GM18498 (cell line): ENCODE measurements around the gene G6PC2.
"Not testable (repeated sequence)": the region's sequence is repeated elsewhere in the genome, so short reads cannot be mapped to it uniquely, and the experiment has no call there.

Experiments used
- ATAC-seq: cut with Tn5 transposase; IDR thresholded peaks from one replicate; pipeline ENCODE4 v1.9.1; 2021; ENCODE audit warnings: mild to moderate bottlenecking, moderate library complexity; ENCODE audit not compliant: unreplicated experiment

The G6PC2 gene

GRCh38 chr2:168904358-168904757 is 3.3 kb downstream of the G6PC2 start:
- no peak for ATAC-seq

GRCh38 chr2:168907940-168908662 is 7.0 kb downstream of the G6PC2 start:
- ATAC-seq, result no peak

GRCh38 chr2:168910330-168910729 is 9.2 kb downstream of the G6PC2 start:
- no peak for ATAC-seq

GRCh38 chr2:168912466-168912865 is 11.4 kb downstream of the G6PC2 start:
- ATAC-seq, result no peak

GRCh38 chr2:168912901-168913369 is 11.8 kb downstream of the G6PC2 start:
- no peak for ATAC-seq

- no peak for ATAC-seq
Observed at GRCh38 chr2:168913495-168913894, 12.4 kb downstream of the G6PC2 start.

- ATAC-seq, result no peak
Observed at GRCh38 chr2:168915441-168916330, 14.6 kb downstream of the G6PC2 start.

- ATAC-seq, result no peak
Observed at GRCh38 chr2:168916331-168916675, 15.2 kb downstream of the G6PC2 start.

- ATAC-seq, result no peak
Observed at GRCh38 chr2:168920504-168921157, 19.5 kb downstream of the G6PC2 start.

GRCh38 chr2:168926621-168927386 is 25.7 kb downstream of the G6PC2 start:
- ATAC-seq, result no peak

DNA sequence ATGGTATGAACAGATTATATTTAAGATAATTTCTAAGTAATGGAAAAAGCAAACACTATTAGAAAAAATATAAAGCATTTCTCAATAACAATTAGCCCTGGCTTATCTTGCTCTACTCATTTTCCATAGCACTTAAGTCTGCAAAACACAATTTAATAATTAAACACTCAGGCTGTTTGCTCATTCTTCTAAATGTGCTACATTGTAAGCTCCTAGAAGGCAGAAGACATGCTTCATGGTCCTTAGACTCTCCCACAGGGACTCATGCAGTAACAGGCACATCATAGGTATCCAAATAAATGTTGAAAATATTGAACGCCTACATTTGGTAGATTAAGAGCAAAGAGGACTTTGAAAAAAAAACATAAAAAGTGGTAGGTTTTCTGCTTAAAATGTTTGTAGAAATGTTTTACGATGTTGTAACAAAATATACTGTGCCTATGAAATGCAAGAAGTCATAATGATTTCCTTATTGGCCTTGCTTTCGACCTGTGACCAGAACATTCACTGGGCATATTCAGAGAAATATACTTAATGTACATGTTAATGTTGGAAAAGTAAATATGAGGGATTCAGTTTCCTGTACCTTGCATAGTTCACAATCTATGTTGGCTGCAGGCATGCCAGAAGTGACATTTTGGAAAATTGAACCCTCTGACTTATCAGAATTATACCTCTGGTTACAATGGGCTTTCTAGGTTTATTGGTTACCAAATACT is 27.2 kb downstream of the G6PC2 start:
- no peak for ATAC-seq

DNA sequence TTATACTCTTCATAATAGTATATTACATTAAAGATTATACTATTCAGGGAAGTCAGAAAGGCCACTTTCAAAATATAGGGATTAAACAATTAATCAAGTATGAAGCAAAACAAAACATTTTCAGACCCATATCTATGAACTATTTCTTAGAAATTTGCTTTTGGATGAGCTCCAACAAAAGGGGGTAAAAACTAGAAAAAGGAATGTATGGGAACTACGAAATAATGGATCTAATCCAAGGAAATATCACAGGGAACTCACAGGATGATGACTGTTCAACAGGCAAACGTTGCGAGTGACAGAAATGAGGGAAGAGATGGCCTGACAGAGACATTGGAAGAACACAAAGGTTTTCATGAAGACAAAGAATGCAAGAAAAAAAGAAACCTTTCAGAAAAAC is 27.9 kb downstream of the G6PC2 start:
- ATAC-seq, result no peak

DNA sequence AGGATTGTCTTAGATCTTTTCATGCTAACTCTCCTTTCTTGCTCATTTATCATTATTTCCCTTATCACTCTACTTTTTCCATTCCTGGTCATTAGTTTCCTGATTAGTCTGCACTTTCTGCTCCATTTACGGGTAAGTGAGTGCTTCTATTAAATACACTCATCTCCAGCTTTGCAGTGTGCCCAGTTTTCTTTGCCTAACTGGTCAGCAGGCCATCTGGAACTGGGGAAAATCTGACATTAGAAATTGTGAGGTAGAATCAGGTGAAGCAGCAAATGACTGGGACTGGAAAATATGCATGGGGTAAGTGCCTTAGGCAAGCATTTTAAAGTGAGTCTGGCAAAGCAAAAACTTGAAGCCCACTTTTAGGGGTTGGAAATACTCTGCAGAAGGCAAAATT is 29.2 kb downstream of the G6PC2 start:
- no peak for ATAC-seq

- ATAC-seq, result not testable (repeated sequence)
Observed at GRCh38 chr2:168932174-168932573, 31.1 kb downstream of the G6PC2 start.

GRCh38 chr2:168934826-168935225 is 33.7 kb downstream of the G6PC2 start:
- ATAC-seq, result no peak

DNA sequence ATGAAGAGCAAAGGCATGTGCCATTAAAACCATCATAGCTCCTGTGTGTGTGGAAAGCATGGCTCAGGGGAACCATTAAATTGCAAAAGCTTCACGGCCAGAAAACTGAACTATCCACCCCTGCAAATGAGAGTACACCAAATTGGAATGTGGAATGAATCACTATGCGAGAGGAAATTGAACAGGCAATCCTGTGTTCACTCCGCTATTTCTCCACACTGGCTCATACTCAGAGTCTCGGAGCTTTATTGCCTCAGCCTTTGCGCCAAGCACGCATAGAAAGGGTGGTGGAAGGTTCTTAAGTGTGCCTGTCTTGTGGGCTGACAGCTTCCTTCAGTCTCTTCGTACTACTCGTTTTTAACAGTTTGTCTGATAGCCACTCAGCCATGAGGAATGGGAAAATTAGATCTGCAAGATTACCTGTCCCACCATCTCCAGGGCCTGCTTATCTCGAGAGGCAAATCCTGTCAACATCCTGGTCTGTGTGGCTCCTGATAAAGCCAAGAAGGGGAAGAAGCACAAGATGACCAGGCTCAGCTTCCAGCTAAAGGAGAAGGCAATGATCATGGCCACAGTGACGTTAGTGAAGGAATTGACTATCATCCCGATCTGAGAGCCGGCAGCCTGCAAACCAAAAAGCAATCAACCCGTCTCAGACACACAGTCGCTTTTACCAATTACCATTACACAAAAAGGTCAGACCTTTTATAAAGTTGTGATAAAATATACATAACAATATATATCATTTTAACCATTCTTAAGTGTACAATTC is 34.9 kb downstream of the G6PC2 start:
- no peak for ATAC-seq

DNA sequence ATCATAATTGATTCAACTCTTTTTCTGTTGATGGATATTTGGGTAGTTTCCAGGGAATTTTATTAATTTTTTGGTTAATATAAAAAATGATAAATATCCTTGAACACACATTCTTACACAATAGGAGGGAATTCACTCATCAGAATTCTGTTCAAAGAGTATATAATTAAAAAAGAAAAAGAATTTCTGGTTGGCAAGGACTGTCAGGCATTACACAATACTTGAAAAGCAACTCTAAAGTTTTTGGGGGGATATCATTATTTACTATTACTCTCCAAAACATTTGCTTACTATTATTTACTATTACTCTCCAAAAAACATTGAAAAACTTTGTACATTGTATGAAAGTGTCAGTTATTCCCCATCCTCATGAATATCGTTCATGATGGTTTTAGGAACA is 38.0 kb downstream of the G6PC2 start:
- ATAC-seq, result no peak

GRCh38 chr2:168939918-168940317 is 38.8 kb downstream of the G6PC2 start:
- no peak for ATAC-seq

DNA sequence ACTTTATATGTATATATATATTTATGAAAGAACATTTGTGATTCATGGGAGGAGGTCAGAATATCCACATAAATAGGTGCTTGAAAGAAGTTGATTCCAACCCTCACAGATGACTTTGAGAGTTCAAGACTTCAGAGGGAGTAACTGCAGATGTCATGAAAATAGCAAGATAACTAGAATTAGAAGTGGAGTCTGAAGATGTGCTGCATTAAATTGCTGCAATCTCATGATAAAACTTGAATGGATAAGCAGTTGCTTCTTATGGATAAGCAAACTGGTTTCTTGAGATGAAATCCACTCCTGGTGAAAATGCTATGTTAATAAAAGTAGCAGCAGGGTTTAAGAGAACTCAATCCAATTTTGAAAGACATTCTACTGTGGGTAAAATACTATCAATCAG is 40.2 kb downstream of the G6PC2 start:
- ATAC-seq, result no peak
